ENCODE measurements around the gene ARHGAP44.

ARHGAP44 gene

DNA sequence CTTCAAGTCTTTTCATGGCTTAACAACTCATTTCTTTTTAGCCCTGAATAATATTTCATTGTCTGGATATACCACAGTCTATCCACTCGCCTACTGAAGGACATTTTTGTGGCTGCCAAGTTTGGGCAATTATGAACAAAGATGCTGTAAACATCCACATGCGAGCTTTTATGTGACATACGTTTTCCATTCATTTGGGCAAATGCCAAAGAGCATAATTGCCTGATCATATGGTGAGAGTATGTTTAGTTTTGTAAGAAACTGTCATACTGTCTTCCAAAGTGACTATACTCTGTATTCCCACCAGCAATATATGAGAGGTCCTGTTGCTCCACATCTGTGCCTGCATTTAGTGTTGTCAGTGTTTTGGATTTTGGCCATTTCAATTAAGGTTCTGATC is 147.2 kb downstream of the ARHGAP44 start:
- in situ Hi-C loops (cut with HindIII; ENCODE audit: low sequenced_read_pairs) = no loop called here

DNA sequence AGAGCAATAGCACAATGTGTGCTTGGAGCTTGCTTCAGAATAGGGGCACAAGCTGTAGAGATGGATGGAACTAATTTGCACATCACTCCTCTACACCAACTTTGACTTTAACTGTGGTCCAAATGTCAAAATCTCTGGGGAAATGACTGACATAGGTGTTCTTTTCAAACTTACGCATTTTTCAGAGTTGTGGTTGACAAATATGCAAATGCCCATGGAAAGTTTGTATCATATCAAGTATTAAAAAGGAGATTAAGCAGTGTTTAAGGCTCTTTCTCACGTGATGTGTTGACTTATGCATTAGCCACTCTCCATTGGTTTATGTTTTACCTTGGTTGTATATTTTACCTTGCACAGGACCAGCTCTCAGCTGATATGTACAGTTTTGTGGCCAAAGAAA is 151.4 kb downstream of the ARHGAP44 start:
- TF ChIP-seq, protein P1, sequence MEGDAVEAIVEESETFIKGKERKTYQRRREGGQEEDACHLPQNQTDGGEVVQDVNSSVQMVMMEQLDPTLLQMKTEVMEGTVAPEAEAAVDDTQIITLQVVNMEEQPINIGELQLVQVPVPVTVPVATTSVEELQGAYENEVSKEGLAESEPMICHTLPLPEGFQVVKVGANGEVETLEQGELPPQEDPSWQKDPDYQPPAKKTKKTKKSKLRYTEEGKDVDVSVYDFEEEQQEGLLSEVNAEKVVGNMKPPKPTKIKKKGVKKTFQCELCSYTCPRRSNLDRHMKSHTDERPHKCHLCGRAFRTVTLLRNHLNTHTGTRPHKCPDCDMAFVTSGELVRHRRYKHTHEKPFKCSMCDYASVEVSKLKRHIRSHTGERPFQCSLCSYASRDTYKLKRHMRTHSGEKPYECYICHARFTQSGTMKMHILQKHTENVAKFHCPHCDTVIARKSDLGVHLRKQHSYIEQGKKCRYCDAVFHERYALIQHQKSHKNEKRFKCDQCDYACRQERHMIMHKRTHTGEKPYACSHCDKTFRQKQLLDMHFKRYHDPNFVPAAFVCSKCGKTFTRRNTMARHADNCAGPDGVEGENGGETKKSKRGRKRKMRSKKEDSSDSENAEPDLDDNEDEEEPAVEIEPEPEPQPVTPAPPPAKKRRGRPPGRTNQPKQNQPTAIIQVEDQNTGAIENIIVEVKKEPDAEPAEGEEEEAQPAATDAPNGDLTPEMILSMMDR (IDR thresholded peaks at IDR 0.05; ENCODE audit: low read depth, low read length, missing control alignments) = no peak
- DNase-seq (ENCODE audit: low read depth) = no peak
- no peak overlapping the region for H3K4me3 ChIP-seq (ENCODE audit: low read depth, low read length)
- in situ Hi-C loops (cut with HindIII; ENCODE audit: low sequenced_read_pairs) = no loop called here

More for the DNA sequence above, 147.2 kb downstream of the ARHGAP44 start:
- DNase-seq (ENCODE audit: low read depth) = no peak
- TF ChIP-seq, protein P1 (IDR thresholded peaks at IDR 0.05; ENCODE audit: low read depth, low read length, missing control alignments) = no peak
- no peak overlapping the region for H3K4me3 ChIP-seq (ENCODE audit: low read depth, low read length)

DNA sequence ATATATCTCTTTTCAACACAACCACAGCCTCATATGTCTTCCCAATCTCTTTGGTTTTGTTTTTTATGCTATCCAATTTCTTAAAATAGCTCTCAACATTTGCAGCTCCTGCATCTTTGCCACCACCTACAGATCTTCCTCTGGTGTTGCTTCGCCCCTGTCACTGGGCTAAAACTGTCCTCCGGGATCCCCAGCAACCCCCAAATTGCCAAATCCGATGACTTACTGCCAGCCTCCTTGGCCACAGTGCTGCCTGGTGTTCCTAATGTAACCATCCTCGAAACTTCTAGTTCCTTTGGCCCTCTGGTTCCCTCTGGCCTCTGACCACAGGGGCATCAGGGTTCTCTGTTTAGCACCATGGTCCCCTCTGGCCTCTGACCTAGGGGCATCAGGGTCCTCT is 157.7 kb downstream of the ARHGAP44 start:
- H3K4me3 ChIP-seq (ENCODE audit: low read depth, low read length) = no peak overlapping the region
- DNase-seq (ENCODE audit: low read depth) = no peak
- TF ChIP-seq, protein P1 (IDR thresholded peaks at IDR 0.05; ENCODE audit: low read depth, low read length, missing control alignments) = no peak
- in situ Hi-C loops (cut with HindIII; ENCODE audit: low sequenced_read_pairs) = no loop called here

DNA sequence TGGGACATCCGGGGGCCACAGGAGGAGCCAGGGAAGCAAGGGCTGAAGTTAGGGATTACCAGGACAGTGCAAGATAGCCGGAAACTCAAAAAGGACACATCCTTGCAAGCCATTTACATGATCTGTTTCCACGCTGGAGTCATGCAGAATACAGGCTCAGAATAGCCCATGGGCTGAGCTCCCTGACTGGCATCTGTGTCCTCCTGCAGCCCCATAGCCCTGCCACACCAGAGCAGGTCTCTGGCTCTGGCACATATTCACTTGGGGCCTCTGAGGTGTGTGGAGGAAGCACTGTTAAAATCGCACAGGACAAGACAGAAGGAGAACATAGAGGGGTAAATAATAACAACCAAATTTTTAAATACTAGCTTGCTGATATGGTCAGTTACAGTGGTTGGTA is 162.7 kb downstream of the ARHGAP44 start:
- TF ChIP-seq, protein P1 (IDR thresholded peaks at IDR 0.05; ENCODE audit: low read depth, low read length, missing control alignments) = no peak
- in situ Hi-C loops (cut with HindIII; ENCODE audit: low sequenced_read_pairs) = no loop called here
- DNase-seq (ENCODE audit: low read depth) = no peak
- no peak overlapping the region for H3K4me3 ChIP-seq (ENCODE audit: low read depth, low read length)

DNA sequence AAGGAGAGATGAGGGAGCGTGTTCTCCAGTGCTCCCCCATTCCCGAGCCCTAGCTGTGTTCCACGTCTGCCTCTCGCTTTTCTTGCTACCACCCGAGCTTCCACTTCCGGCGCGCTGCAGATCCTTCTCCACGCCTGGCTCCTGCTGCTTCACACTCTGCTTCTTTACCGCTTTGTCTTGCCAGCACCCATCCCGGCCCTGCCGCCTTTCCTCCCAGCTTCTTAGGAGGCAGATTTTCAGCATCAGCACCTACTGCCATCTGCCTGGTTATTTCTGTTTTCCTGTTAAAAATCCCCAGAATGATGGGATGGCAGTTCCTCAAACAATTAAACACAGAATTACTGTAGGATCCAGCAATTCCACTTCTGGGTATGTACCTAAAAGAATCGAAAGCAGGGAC is 163.9 kb downstream of the ARHGAP44 start:
- in situ Hi-C loops (cut with HindIII; ENCODE audit: low sequenced_read_pairs) = no loop called here
- no peak overlapping the region for H3K4me3 ChIP-seq (ENCODE audit: low read depth, low read length)
- TF ChIP-seq, protein P1 (IDR thresholded peaks at IDR 0.05; ENCODE audit: low read depth, low read length, missing control alignments) = no peak
- DNase-seq (ENCODE audit: low read depth) = no peak

DNA sequence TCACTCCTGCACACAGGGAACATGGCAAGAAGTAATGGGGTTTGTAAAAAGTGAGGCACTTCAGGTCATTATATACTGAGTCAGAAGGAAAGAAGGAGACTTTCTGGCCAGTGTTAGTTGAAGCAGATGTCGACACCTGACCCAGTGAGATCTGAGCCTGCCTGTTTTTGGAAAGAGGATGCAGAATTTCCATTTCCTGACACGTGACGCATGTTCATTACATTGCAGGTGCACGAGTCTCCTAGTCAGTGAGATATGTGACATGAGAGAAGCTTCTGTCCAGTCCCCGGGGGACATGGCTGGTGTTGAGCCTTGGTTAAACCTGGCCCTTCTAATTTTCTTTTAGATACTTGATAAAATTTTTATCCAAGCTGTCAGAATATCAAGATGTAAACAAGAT is 166.2 kb downstream of the ARHGAP44 start:
- DNase-seq (ENCODE audit: low read depth) = no peak
- H3K4me3 ChIP-seq (ENCODE audit: low read depth, low read length) = no peak overlapping the region
- in situ Hi-C loops (cut with HindIII; ENCODE audit: low sequenced_read_pairs) = no loop called here
- TF ChIP-seq, protein P1 (IDR thresholded peaks at IDR 0.05; ENCODE audit: low read depth, low read length, missing control alignments) = no peak

DNA sequence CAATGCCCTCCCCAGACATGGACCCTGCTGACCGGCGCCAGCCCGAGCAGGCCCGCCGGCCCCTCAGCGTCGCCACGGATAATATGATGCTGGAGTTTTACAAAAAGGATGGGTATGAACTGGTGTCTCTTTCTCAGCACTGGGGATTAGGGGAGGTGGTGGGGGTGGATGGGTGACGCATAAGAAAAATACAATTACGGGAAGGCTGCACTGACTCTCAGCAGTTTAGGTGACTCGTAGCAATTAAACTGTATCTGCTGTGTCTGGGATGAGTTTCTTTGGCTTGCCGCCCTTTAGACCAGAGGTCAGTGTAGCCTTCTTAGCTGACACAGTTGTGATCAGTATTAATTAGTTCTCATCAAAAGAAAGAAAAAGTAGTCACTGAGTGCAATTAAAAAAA is 169.5 kb downstream of the ARHGAP44 start:
- H3K4me3 ChIP-seq (ENCODE audit: low read depth, low read length) = no peak overlapping the region
- TF ChIP-seq, protein P1 (IDR thresholded peaks at IDR 0.05; ENCODE audit: low read depth, low read length, missing control alignments) = no peak
- DNase-seq (ENCODE audit: low read depth) = no peak
- in situ Hi-C loops (cut with HindIII; ENCODE audit: low sequenced_read_pairs) = no loop called here

Data from astrocyte of the cerebellum (primary cell).